Activated CD4-positive, CD25-positive, alpha-beta regulatory T cell (primary cell): ENCODE results near the gene ANTXRL.
"Not testable (repeated sequence)": the region's sequence is repeated elsewhere in the genome, so short reads cannot be mapped to it uniquely, and the experiment has no call there.

ENCODE experiments used
- DNase-seq, 4 experiments: peaks; one replicate each; lab custom pipeline; 2025; lab: John Stamatoyannopoulos, UW

The ANTXRL gene

DNA sequence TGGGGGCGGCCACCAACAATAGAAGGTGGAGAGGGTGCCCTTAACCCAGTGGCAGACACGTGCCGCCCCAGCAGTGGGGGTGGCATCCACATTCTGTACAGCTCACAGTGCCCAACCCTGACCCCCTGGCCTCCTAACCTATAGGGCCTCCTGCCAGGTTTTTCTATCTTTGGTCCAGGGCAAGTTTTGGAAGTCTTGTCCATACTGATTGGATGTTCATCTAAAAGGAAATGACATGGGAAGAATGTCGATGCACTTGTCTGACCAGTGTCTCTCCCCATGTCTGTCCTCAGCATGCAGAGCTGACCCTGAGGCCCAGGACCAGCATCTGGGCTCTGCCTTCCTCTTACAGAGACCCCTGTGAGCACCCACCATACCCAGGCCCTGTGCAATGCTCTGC, 32.3 kb upstream of the ANTXRL start:
- DNase-seq, result no peak

DNA sequence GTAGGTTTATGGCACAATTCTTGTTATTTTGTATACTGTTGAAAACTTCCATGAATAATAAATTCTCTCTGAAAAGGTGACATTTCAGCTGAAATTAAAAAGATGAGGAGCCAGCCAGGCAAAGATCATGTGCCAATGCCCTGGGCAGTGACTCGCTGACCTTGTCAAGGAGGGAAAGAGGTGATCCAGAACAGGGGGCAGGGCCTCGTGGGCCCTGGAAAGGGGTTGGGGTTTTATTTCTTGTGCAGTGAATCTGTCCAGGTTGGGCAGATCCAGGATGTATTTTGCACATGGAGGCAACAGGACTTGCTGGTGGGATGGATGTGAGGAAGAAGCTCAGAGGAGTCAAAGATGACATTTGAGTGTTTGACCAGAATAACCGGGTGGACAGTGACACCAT, 31.6 kb upstream of the ANTXRL start:
- DNase-seq, result not testable (repeated sequence)

DNA sequence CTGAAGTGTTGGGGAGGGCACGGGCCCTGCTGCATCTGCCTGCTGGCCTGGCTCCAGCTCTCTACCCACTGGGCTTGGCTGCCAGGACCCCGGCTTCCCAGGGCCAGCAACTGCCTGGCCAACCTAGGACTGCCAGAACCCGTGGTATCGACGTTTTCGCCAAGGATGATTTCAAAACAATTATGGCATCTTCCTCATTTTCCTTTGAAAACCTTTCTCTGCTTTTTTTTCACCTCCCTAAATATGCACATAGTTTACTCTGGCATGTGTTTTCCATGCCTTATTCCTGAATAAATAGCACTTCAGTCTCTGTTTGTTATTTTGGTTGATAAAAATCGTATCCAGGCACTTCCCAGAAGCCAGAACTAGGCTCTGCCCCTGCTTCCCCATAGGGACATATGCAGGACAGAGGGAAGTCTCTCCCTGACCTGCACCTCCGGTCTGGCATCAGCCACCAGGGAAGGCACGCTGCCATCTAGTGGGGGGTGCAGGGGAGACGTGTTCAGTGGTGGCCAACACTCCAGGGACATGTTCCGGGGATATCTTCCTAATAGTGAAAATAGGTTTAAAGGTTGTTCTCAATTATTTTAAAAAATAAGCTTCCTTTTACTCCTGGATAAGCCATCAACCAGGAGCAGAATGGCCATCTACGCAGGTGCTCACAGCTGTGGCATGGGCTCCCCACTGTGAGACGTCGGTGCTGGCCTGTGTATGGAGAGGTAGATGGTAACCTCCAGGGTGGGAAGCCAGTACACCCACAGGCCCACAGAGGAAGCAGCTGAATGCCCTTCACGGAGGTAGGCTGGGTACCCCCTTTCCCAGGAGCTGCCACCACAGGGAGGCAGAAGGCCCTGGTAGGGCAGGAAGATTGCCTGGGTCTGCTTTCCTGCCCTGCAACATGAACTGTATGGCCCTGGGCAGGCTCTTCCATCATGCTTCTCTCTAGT, 30.7 kb upstream of the ANTXRL start:
- DNase-seq, result peak; percentile 17 to 50 (median 38)

DNA sequence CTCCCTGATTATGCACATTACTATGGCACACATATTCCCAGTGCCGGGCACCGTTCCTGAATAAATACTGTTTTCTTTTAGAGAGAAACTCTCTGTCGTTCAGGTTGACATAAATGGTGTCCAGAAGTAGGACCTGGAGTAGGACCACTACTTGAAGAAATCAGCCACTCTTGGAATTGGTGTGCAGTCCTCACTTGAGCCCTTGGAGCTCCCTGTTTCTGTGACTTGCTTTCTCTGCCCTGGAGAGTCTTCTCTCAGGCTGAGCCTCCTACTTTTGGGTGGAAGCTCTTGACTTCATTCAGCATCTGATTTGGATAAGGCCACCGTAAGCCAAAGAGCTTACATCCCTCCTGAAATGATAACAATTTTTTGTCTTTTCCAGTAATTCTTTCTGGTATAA, 29.7 kb upstream of the ANTXRL start:
- no peak for DNase-seq

DNA sequence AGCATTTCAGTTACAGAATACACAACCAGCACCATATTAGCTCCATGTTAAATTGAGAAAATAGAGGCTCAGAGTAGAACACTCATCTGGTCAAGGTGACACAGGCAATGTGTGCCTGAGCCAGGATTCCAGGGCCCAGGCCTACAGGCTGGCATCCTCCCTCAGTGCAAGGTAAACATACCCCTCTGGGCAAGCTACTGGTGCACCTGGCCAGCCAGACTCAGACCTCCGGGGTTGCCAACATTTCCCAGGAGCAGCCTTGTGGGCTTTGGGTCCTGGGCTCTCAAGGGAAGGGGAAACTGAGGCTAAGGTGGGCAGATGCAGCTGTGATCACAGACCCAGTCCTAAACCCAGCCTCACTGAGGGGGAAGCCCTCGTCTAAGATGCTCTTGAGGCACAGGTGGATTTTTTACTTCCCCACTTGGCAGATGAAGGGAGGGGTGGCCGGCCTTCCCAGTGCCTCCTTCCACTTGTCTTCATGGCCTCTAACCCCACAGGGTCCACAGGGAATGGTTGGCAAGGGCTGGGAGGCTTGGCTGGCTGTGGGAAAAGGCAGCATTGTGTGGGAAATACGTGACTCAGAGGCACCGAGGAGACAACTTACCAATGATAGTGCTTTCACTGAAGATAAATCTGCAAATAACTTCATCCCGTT, 23.8 kb upstream of the ANTXRL start:
- DNase-seq, result not testable (repeated sequence)

DNA sequence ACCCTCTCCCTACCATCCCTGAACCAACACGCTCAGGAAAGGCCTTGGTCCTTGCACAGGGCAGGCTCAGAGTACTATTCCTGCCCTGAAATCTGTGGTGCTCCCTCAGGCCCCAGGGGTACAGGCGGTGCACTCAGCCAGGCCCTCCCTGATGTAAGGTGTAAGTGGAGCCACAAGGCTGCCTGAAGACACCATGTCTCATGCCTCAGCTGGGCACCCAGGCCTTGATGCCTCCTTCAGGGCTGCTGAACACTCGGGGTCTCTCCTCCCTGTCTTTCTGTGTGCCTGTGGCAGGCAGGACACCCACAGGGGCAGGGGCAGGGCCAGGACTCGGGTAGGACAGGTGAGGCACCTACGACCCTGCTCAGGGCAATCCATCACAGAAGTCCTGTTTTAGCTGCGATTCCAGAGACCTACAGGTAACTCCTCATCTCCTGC, 22.9 kb upstream of the ANTXRL start:
- no peak for DNase-seq

DNA sequence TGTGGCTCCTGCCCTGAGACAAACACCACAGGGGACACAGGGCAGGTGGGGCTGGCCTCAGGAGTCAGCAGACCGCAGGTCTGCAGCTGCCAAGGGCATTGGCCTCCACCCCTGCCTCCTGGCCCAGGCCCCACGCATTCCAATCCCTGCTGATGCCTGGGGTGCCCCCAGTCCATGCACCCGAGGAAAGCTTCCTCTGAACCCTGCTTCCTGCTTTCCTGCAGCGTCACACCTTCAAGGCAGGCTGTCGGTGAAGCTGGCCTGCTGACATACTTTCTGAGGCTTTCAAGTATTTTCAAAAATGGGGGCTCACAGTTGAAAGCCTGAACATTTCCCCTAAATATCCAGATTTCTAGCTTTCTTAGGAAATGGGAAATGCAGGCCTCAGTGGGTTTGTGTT, 22.5 kb upstream of the ANTXRL start:
- DNase-seq, result no peak

DNA sequence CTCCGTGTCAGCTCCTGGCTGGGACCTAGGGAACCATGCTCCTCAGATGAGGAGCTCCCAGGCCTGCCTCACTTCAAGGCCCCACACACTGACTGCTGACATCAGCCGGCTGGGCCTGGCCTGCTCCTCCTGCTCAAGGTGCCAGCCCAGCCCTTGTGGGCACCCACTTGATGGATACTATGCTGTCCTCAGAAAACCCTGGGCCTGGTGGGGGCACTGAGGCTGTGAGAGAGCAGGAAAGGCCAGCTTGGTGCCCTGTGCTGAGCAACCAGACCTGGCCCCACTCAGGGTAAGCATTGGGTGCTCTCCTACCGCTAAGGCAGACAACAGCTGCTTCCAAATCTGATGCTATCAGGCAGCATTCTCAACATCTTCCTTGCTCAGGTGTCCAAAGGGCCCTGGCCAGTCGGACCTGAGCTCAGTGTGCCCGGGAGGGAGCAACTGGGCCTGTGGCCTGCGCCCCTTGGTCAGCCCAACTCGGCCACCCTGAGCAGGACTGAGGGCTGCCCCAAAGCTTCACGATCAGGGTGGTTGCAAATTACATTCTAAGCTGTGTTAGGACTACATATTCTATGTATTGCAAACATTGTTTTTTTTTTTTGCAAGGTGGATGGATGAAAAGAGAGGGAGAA, 21.9 kb upstream of the ANTXRL start:
- DNase-seq, result no peak

DNA sequence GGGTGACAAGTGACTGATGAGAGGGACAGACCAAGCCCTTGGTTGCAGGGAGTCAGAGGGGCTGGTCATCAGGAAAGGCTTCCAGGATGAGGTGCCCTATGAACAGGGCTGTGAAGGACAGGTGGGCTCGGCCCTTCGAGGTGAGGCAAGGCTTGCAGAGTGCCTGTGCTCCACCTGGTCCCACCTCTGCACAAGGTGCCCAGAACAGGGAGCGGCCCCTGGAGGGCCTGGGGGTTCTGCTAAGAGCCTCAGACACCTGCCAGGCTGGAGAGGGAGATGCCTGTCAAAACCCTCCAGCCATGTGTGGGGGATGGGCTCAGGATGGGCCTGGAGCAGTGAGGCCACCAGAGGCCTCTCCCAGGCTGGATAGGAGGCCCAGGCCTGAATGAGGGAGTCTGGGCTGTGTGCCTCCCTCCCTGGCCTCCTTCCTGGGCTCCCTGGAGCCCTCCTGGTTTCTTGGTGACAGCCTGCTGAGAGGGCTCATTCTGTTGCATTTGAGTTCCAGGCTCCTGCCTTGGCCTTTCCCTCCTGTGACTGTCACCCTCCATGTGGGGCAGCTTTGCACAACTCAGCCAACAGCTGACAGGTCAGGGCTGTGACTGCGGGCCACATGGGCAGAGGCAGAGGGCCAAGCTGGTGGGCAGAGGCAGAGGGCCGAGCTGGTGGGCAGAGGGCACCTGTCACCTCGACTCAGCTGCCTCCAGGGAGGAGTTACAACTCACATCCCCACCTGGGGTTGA, 21.1 kb upstream of the ANTXRL start:
- not testable (repeated sequence) for DNase-seq

DNA sequence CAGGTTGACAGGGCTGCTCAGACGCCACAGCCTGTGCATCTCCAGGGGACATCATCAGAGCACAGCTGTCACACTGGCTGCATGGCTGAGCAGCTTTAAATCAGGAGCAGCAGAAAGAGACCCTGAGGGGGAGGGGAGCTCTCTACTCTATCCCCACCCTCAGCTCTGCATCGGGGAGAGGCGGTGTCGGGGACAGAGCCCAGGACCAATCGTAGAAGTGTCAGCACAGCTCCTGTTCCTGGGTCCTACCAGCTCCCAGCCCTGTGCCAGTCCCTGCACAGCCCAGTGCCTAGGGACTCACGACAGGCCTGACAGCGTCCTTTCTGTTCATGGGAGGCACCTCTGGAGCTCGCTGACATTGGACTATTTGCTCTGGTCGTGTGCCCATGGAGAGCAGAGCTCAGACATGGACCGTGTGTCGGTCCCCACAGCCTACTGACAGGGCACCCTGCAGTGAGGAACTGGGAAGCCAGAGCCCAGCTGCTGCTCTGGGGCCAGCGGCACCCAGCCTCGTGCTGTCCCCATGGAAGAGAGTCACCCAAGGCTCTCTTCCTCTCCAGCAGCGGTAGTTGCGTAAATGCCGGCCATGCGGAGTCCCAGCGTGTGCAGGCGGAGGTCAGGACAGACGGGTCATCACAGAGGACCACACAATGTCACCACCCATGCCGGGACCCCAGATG, 20.4 kb upstream of the ANTXRL start:
- no peak for DNase-seq

DNA sequence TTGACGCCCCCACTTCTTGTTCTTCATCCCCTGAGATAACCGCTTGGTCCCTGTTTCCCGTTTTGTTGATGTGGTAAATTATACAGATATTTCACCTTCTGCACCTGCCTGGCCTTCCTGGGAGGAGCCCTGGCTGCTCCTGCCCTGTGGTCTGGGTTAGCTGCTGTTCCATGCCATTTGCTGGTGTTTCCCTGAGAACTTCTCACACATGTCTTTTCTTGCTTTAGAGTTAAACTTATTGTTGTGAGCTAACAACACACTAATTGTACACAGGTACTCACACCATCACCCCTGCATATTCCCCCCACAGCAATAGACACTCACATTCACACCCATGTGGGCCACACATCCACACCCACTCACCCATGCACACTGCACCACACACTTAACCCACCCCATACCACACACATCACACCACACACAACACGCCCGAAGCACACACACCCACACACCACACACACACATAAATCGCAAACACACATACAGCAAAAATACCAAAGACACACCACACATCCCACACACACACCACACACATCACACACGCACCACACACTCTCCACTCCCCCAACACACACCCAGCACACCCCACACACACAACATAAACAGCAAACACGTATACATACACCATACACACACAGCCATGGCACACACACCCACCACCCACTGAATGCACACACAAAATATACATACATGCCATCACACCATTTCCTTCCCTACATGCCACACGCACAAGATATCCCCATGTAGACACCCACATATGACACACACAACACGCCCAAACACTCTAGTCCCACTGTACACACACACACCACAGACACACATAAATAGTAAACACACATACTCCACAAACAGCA, 19.4 kb upstream of the ANTXRL start:
- no peak for DNase-seq

DNA sequence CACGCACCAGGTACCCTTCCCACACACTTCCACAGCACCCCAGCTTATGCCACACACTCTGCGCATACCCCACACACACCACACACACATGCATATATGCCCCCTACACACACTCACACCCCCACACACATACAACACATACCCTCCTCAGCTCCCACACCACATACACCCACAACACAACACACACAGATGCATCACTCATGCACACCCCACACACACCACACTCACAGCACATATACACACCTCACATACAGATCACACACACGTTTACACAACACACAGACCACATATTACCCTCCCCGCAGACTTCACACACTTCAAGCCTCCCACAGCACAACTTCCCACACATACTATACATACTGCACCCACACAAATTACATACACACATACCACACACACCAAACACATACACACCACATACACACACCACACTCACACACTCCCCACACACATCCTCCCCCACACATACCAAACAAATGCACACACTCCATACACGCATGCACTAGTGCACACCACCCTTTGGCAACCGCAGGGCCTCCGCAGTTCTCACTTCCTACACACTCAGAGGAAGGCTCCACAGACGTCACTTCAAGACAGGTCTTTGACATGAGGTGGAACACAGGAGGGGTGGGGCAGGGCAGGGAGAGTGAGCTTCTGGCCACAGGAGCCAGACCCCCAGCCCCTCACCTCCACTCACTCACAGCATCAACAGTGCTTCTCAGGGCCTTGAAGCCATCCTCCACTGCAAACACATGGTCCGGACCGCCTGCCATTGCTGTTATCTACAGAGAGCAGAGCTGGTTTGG, 18.5 kb upstream of the ANTXRL start:
- DNase-seq, result peak in 3 of 4 experiments; percentile 24 to 50 (median 29)

DNA sequence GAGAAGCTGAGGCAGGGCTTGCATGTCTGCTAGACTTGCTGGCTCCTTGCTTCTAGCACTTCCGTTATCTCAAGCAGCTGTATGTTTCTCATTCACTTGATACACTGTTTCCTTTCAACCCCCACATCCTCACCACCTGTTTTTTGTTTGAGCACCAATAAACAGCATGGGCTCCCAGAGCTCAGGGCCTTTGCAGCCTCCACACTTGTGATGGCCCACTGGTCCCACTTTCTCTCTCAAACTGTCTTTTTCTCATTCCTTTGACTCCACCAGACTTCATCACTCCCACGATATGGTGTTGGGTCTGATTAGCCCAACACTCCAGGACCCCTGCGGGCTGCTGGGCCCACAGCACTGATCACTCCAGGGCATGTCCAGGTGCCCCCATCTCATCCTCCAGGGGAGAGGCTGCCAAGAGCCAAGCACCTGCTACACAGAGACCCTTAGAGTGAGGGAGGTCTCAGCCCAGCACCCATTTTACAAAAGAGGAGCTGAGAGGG, 17.2 kb upstream of the ANTXRL start:
- DNase-seq, result peak in 1 of 4 experiments; percentile 23

DNA sequence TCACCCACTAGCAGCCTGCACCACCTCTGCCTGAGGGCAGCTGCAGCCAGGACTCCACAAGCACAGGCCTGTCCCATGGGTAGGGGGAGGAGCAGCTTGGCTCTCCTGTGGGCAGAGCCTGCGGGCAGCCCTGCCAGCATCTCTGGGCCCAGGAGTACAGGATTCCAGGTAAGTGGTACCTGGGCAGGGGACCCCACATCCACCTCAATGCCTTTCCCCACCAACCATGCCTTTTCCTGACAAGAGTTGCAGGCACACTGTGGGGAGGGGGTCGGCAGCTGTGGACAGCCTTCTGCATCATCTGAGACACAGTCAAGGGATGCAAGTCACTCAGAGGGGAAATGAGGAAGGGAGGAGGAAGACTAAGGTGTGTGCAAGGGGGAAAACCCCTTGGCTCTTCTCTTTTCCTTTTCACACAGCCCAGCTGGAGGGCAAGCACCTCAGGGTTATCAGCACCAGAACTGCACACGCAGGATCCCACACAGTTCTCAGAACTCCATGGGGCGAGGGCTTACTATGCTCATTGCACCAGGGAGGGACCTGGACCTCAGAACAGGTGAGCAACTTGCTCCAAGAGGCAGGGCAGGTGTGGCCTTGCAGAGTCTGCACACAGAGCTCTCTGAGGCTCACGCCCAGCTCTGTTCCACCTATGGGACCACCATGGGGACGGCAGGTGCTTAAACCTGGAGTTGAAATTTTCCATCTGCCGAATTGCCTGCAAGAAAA, 16.5 kb upstream of the ANTXRL start:
- DNase-seq, result no peak

DNA sequence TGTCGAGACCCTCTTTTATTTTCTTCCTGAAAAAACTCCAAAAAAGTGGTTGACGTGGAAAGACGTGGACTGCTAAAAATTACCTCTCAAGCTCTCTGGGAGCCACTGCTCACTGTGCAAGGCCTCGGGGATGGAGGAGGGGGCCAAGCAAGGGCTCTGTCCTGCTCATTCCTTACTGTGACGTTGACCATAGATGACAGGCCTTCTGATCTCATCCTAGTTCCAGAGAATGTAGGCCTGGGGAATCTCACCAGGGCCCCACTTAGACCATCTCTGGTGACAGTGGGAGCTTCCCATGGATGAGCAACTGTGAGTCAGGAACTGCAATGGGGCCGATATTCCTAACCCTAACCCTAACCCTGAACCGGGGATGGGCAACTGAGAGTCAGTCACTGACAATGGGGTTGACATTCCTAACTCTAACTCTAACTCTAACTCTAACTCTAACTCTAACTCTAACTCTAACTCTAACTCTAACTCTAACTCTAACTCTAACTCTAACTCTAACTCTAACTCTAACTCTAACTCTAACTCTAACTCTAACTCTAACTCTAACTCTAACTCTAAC, 15.8 kb upstream of the ANTXRL start:
- not testable (repeated sequence) for DNase-seq

DNA sequence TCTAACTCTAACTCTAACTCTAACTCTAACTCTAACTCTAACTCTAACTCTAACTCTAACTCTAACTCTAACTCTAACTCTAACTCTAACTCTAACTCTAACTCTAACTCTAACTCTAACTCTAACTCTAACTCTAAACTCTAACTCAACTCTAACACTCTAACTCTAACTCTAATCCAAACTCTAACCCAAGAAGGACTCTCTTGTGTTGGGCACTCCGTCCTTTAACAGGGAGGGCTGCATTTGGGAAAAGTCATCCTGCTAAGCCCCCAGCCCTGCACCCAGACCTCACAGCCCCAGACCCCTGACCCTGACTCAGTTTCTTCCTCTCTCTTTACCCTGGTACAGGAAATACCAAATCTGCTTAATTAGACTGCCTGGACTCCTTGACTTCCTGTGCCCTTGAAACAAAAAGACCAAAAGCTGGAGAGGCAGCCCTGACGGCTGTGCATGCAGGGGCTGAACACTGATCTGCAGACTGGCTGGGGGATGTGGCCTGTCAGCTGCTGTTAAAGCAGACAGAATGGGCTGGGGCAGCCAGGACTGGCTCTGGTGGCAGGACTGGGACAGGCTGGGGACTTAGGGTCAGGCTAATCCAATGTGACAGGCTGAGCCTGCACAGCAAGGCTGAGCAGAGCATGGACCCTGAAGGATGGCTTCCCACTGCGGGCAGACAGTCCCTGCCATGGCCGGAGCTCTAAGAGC, 14.8 kb upstream of the ANTXRL start:
- peak in 1 of 4 experiments; percentile 23 for DNase-seq

DNA sequence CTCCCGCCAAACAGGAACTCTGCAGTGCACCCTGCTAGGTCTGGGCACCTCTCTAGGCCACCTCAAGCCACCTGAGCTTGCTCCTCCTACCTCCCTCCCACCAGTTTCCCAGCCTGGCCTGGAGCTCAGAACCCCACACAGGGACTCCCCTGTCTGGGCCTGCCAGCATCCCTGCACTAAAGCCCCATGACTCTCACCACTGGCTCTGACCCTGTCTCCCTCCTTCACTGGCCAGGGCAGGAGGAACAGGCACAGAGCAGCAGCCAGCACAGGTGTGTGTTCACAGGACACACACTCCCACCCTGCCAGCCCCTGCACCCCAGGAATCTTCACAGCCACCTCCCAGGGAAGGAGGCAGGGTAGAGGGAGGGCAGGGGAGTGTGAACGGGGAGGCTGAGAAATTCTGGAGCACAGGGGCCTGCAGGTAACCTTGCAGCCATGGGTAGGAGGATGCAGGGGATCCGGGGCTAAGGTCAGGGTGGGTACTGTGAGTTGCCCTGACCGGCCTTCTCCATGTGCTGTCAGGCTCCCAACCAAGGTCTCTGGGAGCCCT, 13.9 kb upstream of the ANTXRL start:
- DNase-seq, result no peak
